LNCAP (cell line): ENCODE measurements around the gene SCNN1A.

ENCODE experiments used
- CTCF ChIP-seq: fragments of 450-650 bp; IDR thresholded peaks from 2 replicates; pipeline ENCODE4 v1.5.1; 2017; ENCODE audit warnings: mild to moderate bottlenecking

Gene SCNN1A

GRCh38 chr12:6347367-6348338 lies 27.7 kb downstream of the SCNN1A start:
- no peak for TF ChIP-seq CTCF

GRCh38 chr12:6346942-6347341 lies 28.4 kb downstream of the SCNN1A start:
- TF ChIP-seq CTCF = no peak

- no peak for TF ChIP-seq CTCF
These were observed 29.0 kb downstream of the SCNN1A start for GRCh38 chr12:6346235-6346832.

GRCh38 chr12:6345319-6346091 lies 29.9 kb downstream of the SCNN1A start:
- TF ChIP-seq CTCF = no peak

GRCh38 chr12:6343518-6343917 lies 31.8 kb downstream of the SCNN1A start:
- TF ChIP-seq CTCF = no peak

GRCh38 chr12:6342140-6342889 lies 33.0 kb downstream of the SCNN1A start:
- no peak for TF ChIP-seq CTCF
